ENCODE results near the gene HDAC2. TPM values are rescaled to one million over a fixed set of nuclear protein-coding genes. Genes with fewer than 3 reads are reported as not detected.

HDAC2 gene
- polyA plus RNA-seq, 1 donor (not counting 4 experiments of a cell fraction or from before 2014, with no cell fraction given) = 222 TPM

DNA sequence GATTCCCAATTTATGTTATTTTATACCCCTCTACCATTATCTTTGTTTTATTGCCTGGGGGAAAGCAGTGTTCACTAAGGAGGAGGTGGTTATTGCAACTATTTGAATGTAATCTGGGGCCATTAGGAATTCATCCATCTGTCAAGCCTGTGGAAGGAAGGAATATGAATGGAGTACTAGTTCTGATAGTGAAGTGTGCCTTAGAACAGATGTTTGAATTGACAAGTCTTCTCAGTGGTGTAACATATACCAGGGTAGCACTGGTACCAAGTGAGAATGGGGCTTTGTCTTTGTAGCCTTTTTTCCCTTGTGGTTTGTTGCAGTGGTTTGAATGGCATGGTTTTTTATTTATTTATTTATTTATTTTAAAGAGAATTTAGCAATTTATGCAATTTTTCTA is 27.9 kb upstream of the HDAC2 start:
- no peak for TF ChIP-seq EZH2 (IDR thresholded peaks at IDR 0.05; ENCODE audit: low read length)
- TF ChIP-seq, protein P1, sequence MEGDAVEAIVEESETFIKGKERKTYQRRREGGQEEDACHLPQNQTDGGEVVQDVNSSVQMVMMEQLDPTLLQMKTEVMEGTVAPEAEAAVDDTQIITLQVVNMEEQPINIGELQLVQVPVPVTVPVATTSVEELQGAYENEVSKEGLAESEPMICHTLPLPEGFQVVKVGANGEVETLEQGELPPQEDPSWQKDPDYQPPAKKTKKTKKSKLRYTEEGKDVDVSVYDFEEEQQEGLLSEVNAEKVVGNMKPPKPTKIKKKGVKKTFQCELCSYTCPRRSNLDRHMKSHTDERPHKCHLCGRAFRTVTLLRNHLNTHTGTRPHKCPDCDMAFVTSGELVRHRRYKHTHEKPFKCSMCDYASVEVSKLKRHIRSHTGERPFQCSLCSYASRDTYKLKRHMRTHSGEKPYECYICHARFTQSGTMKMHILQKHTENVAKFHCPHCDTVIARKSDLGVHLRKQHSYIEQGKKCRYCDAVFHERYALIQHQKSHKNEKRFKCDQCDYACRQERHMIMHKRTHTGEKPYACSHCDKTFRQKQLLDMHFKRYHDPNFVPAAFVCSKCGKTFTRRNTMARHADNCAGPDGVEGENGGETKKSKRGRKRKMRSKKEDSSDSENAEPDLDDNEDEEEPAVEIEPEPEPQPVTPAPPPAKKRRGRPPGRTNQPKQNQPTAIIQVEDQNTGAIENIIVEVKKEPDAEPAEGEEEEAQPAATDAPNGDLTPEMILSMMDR (optimal IDR thresholded peaks at IDR 0.05 in 1 of 3, IDR thresholded peaks at IDR 0.05 in 1 of 3, conservative IDR thresholded peaks at IDR 0.05 in 1 of 3; ENCODE audit: extremely low read depth in 1 of 3, insufficient read depth in 2 of 3, low read length in 3 of 3) = no peak
- no peaks in the 10 kb centered on the region for H3K9me3 ChIP-seq (ENCODE audit: control insufficient read depth, low read depth, low read length)
- H3K27ac ChIP-seq (ENCODE audit: control insufficient read depth, insufficient read depth, low read length) = no peak overlapping the region
- DNase-seq (ENCODE audit: low read depth, low spot score) (no peak), FAIRE-seq (no peak)
- no peak overlapping the region for H3K9ac ChIP-seq (ENCODE audit: control insufficient read depth, extremely low read depth, insufficient read depth, low read length)
- no peaks in the 10 kb centered on the region for H4K20me1 ChIP-seq (ENCODE audit: control insufficient read depth, extremely low read depth, insufficient read depth, low read length)
- H3K4me2 ChIP-seq (ENCODE audit: control insufficient read depth, extremely low read depth, insufficient read depth, low read depth, low read length) = no peak overlapping the region
- H3K9me1 ChIP-seq (ENCODE audit: control insufficient read depth, extremely low read depth, insufficient read depth, low read length) = no peaks in the 10 kb centered on the region
- no peak overlapping the region for H3K4me3 ChIP-seq (ENCODE audit: control insufficient read depth in 2 of 3, extremely low read depth in 1 of 3, insufficient read depth in 2 of 3, low read depth in 1 of 3, low read length in 3 of 3)
- no peak overlapping the region for H2AFZ ChIP-seq (ENCODE audit: control insufficient read depth, low read length)
- peaks cover 15% of the 10 kb centered on the region for H3K4me1 ChIP-seq (ENCODE audit: control insufficient read depth, extremely low read depth, insufficient read depth, low read length)
- no peaks in the 10 kb centered on the region for H3K36me3 ChIP-seq (ENCODE audit: control insufficient read depth in 2 of 2, extremely low read depth in 1 of 2, insufficient read depth in 2 of 2, low read length in 2 of 2)
- no peaks in the 10 kb centered on the region for H3K27me3 ChIP-seq (ENCODE audit: control insufficient read depth, extremely low read depth, insufficient read depth, low read length)
- dilution Hi-C loops (cut with MboI; ENCODE audit: extremely low pct_ligation_motif_present, low sequenced_read_pairs) = no loop called here
- H3K79me2 ChIP-seq (ENCODE audit: control insufficient read depth, insufficient read depth, low read length) = no peaks in the 10 kb centered on the region

DNA sequence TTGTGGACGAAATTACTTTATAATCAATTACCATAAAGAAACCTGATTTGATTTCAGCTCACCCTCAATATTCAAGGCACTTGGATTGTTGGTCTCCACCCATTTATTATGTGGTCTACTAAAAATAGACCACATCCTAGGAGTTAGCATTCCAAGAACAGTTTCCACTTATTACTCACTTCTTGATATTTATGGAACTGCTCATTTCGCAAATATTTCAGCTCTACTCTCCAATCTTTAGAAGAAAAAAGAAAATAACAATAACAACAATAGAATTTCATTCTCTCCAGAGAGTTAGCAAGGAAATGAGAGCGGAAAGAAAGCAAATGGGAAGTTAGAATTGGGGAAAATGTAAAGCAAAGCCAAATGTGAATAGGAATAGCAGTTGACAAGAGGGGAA is 26.2 kb upstream of the HDAC2 start:
- peak overlapping the region in 1 of 3 experiments; percentile 17 for H3K4me3 ChIP-seq (ENCODE audit: control insufficient read depth in 2 of 3, extremely low read depth in 1 of 3, insufficient read depth in 2 of 3, low read depth in 1 of 3, low read length in 3 of 3)
- dilution Hi-C loops (cut with MboI; ENCODE audit: extremely low pct_ligation_motif_present, low sequenced_read_pairs) = no loop called here
- no peak overlapping the region for H3K27ac ChIP-seq (ENCODE audit: control insufficient read depth, insufficient read depth, low read length)
- no peaks in the 10 kb centered on the region for H4K20me1 ChIP-seq (ENCODE audit: control insufficient read depth, extremely low read depth, insufficient read depth, low read length)
- no peaks in the 10 kb centered on the region for H3K27me3 ChIP-seq (ENCODE audit: control insufficient read depth, extremely low read depth, insufficient read depth, low read length)
- no peaks in the 10 kb centered on the region for H3K36me3 ChIP-seq (ENCODE audit: control insufficient read depth in 2 of 2, extremely low read depth in 1 of 2, insufficient read depth in 2 of 2, low read length in 2 of 2)
- FAIRE-seq (no peak), DNase-seq (ENCODE audit: low read depth, low spot score) (no peak)
- no peak overlapping the region for H2AFZ ChIP-seq (ENCODE audit: control insufficient read depth, low read length)
- H3K79me2 ChIP-seq (ENCODE audit: control insufficient read depth, insufficient read depth, low read length) = no peaks in the 10 kb centered on the region
- no peaks in the 10 kb centered on the region for H3K9me1 ChIP-seq (ENCODE audit: control insufficient read depth, extremely low read depth, insufficient read depth, low read length)
- H3K9ac ChIP-seq (ENCODE audit: control insufficient read depth, extremely low read depth, insufficient read depth, low read length) = no peak overlapping the region
- H3K4me1 ChIP-seq (ENCODE audit: control insufficient read depth, extremely low read depth, insufficient read depth, low read length) = peaks cover 15% of the 10 kb centered on the region
- no peaks in the 10 kb centered on the region for H3K9me3 ChIP-seq (ENCODE audit: control insufficient read depth, low read depth, low read length)
- TF ChIP-seq EZH2 (IDR thresholded peaks at IDR 0.05; ENCODE audit: low read length) = no peak
- TF ChIP-seq, protein P1 (optimal IDR thresholded peaks at IDR 0.05 in 1 of 3, IDR thresholded peaks at IDR 0.05 in 1 of 3, conservative IDR thresholded peaks at IDR 0.05 in 1 of 3; ENCODE audit: extremely low read depth in 1 of 3, insufficient read depth in 2 of 3, low read length in 3 of 3) = no peak
- H3K4me2 ChIP-seq (ENCODE audit: control insufficient read depth, extremely low read depth, insufficient read depth, low read depth, low read length) = no peak overlapping the region
